SK-N-SH treated with all-trans-retinoic acid at 6 μM for 48 hours (cell line): ENCODE measurements around the gene OR6C3.

Experiments
- ATAC-seq: fragments of 200-7000 bp; cut with Tn5 transposase; 3 replicates; pipeline ENCODE4 v1.9.1; 2020; ENCODE audit warnings: mild to moderate bottlenecking, moderate library complexity
- BACH2 ChIP-seq: fragments of 250-450 bp; sonication (Bioruptor Pico); IDR thresholded peaks from 2 replicates; pipeline ENCODE4 v1.9.0; 2021; ENCODE audit warnings: mild to moderate bottlenecking, borderline replicate concordance
- ESRRG ChIP-seq: fragments of 250-450 bp; sonication (Bioruptor Pico); IDR thresholded peaks from 2 replicates; pipeline ENCODE4 v1.6.1; 2021; ENCODE audit warnings: mild to moderate bottlenecking
- GLIS3 ChIP-seq: fragments of 250-450 bp; sonication (Bioruptor Pico); IDR thresholded peaks from 2 replicates; pipeline ENCODE4 v1.5.0; 2020; ENCODE audit warnings: mild to moderate bottlenecking, moderate library complexity
- ISL1 ChIP-seq: fragments of 250-450 bp; sonication (Bioruptor Pico); IDR thresholded peaks from 2 replicates; pipeline ENCODE4 v2.1.2; 2022; ENCODE audit warnings: mild to moderate bottlenecking, moderate library complexity
- OSR1 ChIP-seq: fragments of 250-450 bp; sonication (Bioruptor Pico); IDR thresholded peaks from 2 replicates; pipeline ENCODE4 v1.8.0; 2022; ENCODE audit warnings: moderate library complexity, mild to moderate bottlenecking, inconsistent platforms
- RARB ChIP-seq: fragments of 250-450 bp; sonication (Bioruptor Pico); IDR thresholded peaks from 2 replicates; pipeline ENCODE4 v1.8.0; 2021; ENCODE audit warnings: mild to moderate bottlenecking, moderate library complexity
- SNAI2 ChIP-seq: fragments of 250-450 bp; sonication (Bioruptor Pico); IDR thresholded peaks from 2 replicates; pipeline ENCODE4 v1.5.0; 2020; ENCODE audit warnings: mild to moderate bottlenecking, moderate library complexity
- TCF4 ChIP-seq: fragments of 250-450 bp; sonication (Bioruptor Pico); IDR thresholded peaks from 2 replicates; pipeline ENCODE4 v1.8.0; 2021; ENCODE audit warnings: mild to moderate bottlenecking, moderate library complexity, borderline replicate concordance
- TOX ChIP-seq: fragments of 250-450 bp; sonication (Bioruptor Pico); IDR thresholded peaks from 2 replicates; pipeline ENCODE4 v1.8.0; 2021; ENCODE audit warnings: mild to moderate bottlenecking, moderate library complexity, borderline replicate concordance
- ZC3H10 ChIP-seq: fragments of 250-450 bp; sonication (Bioruptor Pico); IDR thresholded peaks from 2 replicates; pipeline ENCODE4 v1.5.1; 2021; ENCODE audit warnings: mild to moderate bottlenecking, moderate library complexity
- ZFP3 ChIP-seq: fragments of 250-450 bp; sonication (Bioruptor Pico); IDR thresholded peaks from 2 replicates; pipeline ENCODE4 v1.5.0; 2020; ENCODE audit warnings: mild to moderate bottlenecking, moderate library complexity
- ZNF70 ChIP-seq: fragments of 450-650 bp; formaldehyde crosslinking; IDR thresholded peaks from 2 replicates; pipeline ENCODE4 v1.5.0; 2020; ENCODE audit warnings: mild to moderate bottlenecking, moderate library complexity
- ZNF8 ChIP-seq: fragments of 450-650 bp; formaldehyde crosslinking; IDR thresholded peaks from 2 replicates; pipeline ENCODE4 v1.5.0; 2020; ENCODE audit warnings: mild to moderate bottlenecking, moderate library complexity
- TF ChIP-seq, protein P1 (sequence below): fragments of 250-450 bp; sonication (Bioruptor Pico); IDR thresholded peaks from 2 replicates; pipeline ENCODE4 v1.8.0; 2020; ENCODE audit warnings: mild to moderate bottlenecking, moderate library complexity, borderline replicate concordance
- TF ChIP-seq, protein P2 (sequence below): fragments of 250-450 bp; sonication (Bioruptor Pico); IDR thresholded peaks from 2 replicates; pipeline ENCODE4 v1.8.0; 2021; ENCODE audit warnings: low read depth, mild to moderate bottlenecking, moderate library complexity, borderline replicate concordance
- TF ChIP-seq, protein P3 (sequence below): fragments of 250-450 bp; sonication (Bioruptor Pico); IDR thresholded peaks from 2 replicates; pipeline ENCODE4 v1.5.0; 2020; ENCODE audit warnings: mild to moderate bottlenecking, moderate library complexity

Gene OR6C3

DNA sequence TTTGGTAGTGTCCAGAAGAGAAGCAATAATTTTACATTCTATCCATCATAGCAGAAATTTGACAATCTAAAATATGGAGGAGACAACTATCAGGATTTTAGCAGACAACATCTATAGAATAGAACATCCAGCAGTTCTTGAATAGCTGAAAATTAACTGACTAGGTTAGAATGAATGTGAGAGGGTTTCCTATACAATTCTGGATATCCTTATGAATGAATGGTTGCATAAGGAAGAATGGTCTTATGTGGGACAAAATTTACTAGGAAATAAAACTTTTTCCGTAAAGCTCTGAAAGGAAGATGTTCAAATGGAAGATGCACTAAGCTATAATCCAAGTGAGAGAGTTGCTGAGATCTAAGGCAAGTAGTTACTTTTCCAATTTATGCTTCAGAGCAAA, at the start of gene OR6C3:
OR6C3 (plus strand) TSS at position 301 of the 400 bp plus-strand sequence. CDS start 955 bp downstream, outside the sequence.
- ATAC-seq, result no peak
- no peak for TF ChIP-seq ZC3H10 (CRISPR knock-in tag)
- TF ChIP-seq, protein P1, sequence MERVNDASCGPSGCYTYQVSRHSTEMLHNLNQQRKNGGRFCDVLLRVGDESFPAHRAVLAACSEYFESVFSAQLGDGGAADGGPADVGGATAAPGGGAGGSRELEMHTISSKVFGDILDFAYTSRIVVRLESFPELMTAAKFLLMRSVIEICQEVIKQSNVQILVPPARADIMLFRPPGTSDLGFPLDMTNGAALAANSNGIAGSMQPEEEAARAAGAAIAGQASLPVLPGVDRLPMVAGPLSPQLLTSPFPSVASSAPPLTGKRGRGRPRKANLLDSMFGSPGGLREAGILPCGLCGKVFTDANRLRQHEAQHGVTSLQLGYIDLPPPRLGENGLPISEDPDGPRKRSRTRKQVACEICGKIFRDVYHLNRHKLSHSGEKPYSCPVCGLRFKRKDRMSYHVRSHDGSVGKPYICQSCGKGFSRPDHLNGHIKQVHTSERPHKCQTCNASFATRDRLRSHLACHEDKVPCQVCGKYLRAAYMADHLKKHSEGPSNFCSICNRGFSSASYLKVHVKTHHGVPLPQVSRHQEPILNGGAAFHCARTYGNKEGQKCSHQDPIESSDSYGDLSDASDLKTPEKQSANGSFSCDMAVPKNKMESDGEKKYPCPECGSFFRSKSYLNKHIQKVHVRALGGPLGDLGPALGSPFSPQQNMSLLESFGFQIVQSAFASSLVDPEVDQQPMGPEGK (CRISPR knock-in tag), result no peak
- no peak for TF ChIP-seq TCF4
- TF ChIP-seq GLIS3, result no peak
- TF ChIP-seq ESRRG (CRISPR knock-in tag), result no peak
- no peak for TF ChIP-seq ZNF8 (CRISPR knock-in tag)
- TF ChIP-seq, protein P2, sequence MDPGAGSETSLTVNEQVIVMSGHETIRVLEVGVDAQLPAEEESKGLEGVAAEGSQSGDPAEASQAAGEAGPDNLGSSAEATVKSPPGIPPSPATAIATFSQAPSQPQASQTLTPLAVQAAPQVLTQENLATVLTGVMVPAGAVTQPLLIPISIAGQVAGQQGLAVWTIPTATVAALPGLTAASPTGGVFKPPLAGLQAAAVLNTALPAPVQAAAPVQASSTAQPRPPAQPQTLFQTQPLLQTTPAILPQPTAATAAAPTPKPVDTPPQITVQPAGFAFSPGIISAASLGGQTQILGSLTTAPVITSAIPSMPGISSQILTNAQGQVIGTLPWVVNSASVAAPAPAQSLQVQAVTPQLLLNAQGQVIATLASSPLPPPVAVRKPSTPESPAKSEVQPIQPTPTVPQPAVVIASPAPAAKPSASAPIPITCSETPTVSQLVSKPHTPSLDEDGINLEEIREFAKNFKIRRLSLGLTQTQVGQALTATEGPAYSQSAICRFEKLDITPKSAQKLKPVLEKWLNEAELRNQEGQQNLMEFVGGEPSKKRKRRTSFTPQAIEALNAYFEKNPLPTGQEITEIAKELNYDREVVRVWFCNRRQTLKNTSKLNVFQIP (CRISPR knock-in tag), result no peak

DNA sequence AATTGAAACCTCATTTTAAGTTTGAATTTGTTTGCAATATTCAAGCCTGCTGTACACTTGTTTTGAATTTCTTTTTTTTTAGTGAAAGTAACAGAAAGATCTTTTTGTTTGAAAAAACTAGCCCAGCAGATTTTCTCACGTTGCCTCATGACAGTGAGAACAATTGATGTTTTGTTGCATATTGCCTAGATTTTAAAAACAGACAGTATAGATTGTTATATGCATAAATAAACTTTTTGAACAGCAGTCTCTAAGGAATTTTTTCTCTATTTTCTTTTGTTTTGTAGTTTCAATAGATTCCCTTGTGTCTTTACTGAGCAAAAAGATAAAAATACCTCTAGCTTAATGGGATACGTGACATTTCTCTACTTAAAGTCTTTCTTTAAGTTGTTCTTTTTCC, 49.6 kb upstream of the OR6C3 start:
- ATAC-seq, result no peak
- TF ChIP-seq ZNF70 (CRISPR knock-in tag) (no peak), TCF4 (no peak), GLIS3 (no peak), BACH2 (no peak), ZC3H10 (CRISPR knock-in tag) (no peak), TOX (no peak), SNAI2 (CRISPR knock-in tag) (no peak), OSR1 (CRISPR knock-in tag) (no peak)
- TF ChIP-seq, protein P1 (CRISPR knock-in tag), result no peak

DNA sequence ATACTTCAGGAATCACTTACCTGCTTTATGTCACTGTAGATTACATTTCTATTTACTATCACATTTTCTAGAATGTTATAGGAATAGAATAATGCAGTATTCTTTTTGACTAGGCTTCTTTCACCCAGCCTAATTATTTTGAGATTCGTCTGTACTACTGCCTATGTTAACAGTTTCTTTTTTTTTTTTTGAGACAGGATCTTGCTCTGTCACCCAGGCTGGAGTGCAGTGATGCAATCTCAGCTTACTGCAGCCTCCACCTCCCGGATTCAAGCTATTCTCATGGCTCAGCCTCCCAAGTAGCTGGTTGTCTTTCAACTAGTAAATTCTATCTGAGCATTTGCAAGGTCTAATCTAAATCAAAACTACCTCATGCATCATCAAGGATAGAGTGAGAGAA, 40.5 kb upstream of the OR6C3 start:
- ATAC-seq, result no peak
- TF ChIP-seq, protein P1 (CRISPR knock-in tag), result no peak
- TF ChIP-seq RARB (CRISPR knock-in tag) (no peak), BACH2 (no peak), ISL1 (CRISPR knock-in tag) (no peak)
- TF ChIP-seq, all 23 proteins: peak for 0

DNA sequence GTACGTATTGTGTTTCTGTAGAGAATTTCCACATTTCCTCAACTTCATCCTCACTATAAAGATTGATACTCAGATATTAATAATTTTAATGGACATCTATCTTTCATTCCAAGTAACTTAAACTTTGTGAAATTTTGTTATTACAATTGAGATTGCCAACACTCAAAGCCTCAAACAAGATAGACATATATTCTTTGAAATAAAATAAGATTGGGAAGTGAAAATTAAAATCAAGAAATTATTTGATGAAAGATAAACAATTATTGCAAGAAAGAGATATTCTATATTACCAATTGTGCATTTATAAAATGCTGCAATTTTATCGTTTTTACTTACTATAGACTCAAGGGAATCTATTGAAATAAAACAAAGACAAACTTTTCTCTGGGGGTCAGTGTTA, 34.1 kb upstream of the OR6C3 start, which contains the start of gene OR6C6:
OR6C6 (minus strand) TSS at position 101 of the 400 bp plus-strand sequence. CDS start 1,337 bp downstream, outside the sequence.
- TF ChIP-seq, protein P2 (CRISPR knock-in tag), result no peak
- TF ChIP-seq ESRRG (CRISPR knock-in tag), result no peak
- no peak for TF ChIP-seq ZFP3
- TF ChIP-seq, protein P3, sequence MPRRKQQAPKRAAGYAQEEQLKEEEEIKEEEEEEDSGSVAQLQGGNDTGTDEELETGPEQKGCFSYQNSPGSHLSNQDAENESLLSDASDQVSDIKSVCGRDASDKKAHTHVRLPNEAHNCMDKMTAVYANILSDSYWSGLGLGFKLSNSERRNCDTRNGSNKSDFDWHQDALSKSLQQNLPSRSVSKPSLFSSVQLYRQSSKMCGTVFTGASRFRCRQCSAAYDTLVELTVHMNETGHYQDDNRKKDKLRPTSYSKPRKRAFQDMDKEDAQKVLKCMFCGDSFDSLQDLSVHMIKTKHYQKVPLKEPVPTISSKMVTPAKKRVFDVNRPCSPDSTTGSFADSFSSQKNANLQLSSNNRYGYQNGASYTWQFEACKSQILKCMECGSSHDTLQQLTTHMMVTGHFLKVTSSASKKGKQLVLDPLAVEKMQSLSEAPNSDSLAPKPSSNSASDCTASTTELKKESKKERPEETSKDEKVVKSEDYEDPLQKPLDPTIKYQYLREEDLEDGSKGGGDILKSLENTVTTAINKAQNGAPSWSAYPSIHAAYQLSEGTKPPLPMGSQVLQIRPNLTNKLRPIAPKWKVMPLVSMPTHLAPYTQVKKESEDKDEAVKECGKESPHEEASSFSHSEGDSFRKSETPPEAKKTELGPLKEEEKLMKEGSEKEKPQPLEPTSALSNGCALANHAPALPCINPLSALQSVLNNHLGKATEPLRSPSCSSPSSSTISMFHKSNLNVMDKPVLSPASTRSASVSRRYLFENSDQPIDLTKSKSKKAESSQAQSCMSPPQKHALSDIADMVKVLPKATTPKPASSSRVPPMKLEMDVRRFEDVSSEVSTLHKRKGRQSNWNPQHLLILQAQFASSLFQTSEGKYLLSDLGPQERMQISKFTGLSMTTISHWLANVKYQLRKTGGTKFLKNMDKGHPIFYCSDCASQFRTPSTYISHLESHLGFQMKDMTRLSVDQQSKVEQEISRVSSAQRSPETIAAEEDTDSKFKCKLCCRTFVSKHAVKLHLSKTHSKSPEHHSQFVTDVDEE, result no peak
- no peak for ATAC-seq
